Measurements from ENCODE around the gene SDK2.
"Not testable (repeated sequence)": the region's sequence is repeated elsewhere in the genome, so short reads cannot be mapped to it uniquely, and the experiment has no call there.

The SDK2 gene

DNA sequence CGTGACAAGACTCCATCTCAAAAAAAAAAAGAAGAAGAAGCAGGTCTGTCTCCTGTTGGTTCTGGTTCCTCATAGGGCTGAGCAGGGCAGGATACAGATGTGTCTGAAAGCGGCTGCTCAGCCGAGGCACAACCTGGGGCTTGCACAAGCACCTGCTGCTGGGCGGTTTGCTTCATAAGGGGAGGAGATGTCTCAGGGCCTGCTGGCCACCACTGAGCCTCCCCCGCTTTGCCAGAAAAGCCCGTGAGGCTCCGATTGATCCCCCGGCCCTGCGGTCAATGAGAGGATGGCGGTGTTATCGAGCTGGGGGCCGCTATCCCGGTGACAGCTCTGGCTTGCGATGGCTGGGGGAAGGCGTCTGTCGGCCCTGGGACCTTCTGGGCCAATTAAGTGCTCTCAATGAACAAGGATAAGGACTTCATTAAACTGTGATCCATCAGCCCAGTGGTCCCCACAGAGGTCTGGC is 162.0 kb downstream of the SDK2 start:
- no peak for DNase-seq (ENCODE audit: low spot score)

DNA sequence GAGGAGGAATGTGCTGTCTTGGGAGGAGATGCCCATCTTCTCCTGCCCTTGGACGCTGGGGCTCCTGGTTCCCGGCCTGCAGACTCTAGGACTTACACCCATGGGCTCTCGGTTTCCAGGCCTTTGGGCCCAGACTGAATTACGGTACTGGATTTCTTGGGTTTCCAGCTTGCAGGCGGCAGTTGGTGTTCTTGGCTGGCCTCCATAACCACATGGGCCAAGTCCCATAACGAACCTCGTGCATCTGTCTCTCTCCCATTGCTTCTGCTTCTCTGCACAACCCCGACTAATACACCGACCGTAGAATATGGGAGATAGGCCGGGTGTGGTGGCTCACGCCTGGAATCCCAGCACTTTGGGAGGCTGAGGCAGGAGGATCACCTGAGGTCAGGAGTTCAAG is 162.6 kb downstream of the SDK2 start:
- no peak for DNase-seq (ENCODE audit: low spot score)

DNA sequence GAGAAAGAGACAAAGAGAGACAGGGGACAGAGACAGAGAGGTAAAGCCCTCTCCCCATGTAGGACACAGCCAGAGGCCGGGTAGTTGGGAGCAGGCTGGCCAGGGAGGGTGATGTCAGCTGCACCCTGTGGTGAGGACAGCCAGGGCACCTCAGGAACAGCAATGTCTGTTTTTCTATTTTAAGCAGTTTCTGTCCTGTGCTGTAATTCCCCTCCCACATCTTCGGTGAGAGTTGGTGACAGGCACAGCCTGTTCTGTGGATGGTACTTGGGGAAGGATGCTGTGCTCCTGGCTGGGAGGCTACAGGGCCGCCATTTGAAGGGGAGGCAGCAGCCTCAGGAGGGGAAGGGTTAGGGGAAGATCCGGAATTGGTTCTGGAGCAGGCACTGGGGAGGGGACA is 163.5 kb downstream of the SDK2 start:
- DNase-seq (ENCODE audit: low spot score), result no peak

GRCh38 chr17:73478768-73479424 is 165.3 kb downstream of the SDK2 start:
- DNase-seq (ENCODE audit: low spot score), result no peak

DNA sequence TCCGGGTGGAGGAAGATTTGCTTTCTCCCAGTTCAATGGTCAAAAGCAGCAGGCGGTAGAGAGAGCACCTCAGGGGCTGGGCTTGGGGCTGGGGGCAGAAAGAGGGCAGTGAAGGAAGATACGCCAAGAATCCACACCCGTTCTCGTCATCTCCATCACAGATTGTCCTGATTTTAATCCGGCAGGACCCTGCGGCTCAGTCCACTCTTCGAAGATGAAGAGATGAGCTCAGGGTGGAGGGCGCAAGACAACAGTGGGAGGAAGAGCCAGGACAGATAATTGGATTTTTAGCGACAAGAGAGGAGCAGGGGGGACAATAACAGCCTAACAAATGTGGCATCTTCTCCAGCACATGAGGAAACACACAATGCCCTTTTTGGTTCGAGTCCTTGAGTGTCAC is 165.9 kb downstream of the SDK2 start:
- DNase-seq (ENCODE audit: low spot score), result no peak

GRCh38 chr17:73476890-73477350 is 167.3 kb downstream of the SDK2 start:
- DNase-seq (ENCODE audit: low spot score), result no peak

- DNase-seq (ENCODE audit: low spot score), result peak; percentile 32
Observed at GRCh38 chr17:73474370-73474988, 169.8 kb downstream of the SDK2 start.

DNA sequence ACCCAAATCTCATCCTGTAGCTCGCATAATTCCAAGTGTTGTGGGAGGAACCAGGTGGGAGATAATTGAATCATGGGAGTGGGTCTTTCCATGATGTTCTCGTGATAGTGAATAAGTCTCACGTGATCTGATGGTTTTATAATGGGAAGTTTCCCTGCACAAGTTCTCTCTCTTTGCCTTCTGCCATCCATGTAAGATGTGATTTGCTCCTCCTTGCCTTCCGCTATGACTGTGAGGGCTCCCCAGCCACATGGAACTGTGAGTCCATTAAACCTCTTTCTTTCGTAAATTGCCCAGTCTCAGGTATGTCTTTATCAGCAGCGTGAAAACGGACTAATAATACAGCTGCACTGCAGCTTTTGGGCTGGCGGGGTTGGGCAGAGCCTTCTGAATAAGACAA is 171.5 kb downstream of the SDK2 start:
- DNase-seq (ENCODE audit: low spot score), result not testable (repeated sequence)

DNA sequence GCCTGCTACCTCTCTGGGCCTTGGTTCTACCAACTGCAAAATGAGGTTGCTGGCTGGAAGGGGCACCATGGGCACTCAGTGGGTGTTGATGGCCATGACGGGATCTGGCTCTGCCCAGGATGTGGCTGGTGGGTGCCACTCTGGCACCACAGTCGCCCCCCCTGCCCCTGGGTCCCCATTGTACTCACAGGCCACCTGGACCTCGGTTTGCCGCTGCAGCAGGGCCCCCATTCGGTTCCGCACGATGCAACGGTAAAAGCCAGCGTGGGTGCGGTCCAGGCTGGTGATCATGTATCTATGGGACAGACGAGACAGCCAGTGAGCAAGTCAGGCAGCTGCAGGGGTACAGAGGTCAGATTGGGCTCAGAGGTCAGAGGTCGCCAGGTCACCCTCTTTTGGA is 172.3 kb downstream of the SDK2 start:
- no peak for DNase-seq (ENCODE audit: low spot score)

- DNase-seq (ENCODE audit: low spot score), result no peak
Observed at GRCh38 chr17:73470316-73470826, 173.9 kb downstream of the SDK2 start.

DNA sequence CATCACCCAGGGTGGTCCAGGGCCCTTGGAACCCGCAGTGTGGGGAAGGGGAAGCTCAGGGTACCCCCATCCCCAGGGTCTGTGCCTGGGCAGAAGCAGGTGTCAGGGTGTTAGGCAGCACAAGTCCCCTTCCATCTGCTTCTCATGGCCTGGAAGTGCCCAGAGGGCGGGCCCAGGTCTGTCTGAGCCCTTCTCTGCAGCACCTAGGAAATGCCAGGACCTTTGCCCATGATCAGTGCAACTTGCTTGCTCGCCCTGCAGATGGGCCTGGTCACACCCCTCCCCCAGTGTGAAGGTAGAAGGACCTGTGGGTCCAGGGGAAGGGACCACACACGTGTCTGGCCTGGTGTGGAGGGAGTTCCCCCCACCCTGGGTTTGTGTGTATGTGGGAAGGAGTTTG is 174.9 kb downstream of the SDK2 start:
- no peak for DNase-seq (ENCODE audit: low spot score)

DNA sequence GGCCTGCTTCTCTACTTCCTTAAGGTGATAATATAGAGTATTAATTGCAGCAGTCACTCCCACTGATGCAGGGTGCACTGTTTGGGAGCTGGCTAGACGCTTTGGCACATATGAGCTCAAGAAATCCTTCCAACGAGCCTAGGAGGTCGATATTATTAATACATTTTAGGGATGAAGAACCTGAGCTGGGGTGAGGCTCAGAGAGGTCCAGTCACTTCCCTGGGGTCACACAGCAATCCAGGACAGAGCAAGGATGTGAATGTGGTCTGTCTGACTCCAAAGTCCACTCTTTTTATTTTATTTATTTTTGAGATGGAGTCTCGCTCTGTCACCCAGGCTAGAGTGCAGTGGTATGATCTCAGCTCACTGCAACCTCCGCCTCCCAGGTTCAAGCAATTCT is 176.0 kb downstream of the SDK2 start:
- DNase-seq (ENCODE audit: low spot score), result no peak

DNA sequence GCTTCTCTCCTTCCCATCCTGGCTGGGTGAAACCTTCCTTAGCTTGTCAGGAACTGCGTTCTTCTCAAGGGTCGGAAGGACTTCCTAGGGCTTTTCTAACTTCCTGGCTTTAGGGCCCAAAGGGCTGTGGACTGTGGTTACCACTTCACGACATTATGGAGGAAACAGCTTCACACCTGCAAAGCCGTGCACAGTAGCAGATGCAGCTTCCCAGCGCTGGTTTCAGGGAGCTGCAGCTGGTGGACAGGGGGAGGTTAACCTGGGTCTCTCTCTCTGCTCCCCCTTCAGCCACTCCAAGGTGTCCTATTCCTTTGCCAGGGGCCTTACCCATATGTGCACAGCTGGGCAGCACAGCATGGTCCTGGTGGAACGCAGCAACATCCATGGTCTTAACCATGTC is 176.6 kb downstream of the SDK2 start:
- DNase-seq (ENCODE audit: low spot score), result no peak

- no peak for DNase-seq (ENCODE audit: low spot score)
Observed at GRCh38 chr17:73466704-73467433, 177.4 kb downstream of the SDK2 start.

- no peak for DNase-seq (ENCODE audit: low spot score)
Observed at GRCh38 chr17:73465953-73466230, 178.4 kb downstream of the SDK2 start.

GRCh38 chr17:73465130-73465952 is 178.9 kb downstream of the SDK2 start:
- no peak for DNase-seq (ENCODE audit: low spot score)

DNA sequence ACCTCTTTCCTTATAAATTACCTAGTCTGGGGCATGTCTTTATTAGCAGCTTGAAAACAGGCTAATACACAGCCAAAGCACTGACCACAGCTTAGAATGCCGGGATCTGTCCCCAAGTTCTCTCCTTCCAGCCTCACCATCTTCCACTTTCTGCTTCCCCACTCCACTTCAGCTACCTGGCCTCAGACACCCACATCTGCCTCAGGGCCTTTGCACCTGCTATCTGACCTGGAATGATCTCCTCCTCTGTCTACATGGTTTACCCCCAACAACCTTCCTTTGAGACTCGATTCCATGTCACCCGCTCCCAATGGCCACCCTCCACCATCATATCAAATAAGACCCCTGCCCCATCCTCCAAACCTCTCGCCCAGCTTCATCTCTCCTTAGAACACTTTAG is 179.8 kb downstream of the SDK2 start:
- DNase-seq (ENCODE audit: low spot score), result no peak

- no peak for DNase-seq (ENCODE audit: low spot score)
Observed at GRCh38 chr17:73463821-73464220, 180.4 kb downstream of the SDK2 start.

DNA sequence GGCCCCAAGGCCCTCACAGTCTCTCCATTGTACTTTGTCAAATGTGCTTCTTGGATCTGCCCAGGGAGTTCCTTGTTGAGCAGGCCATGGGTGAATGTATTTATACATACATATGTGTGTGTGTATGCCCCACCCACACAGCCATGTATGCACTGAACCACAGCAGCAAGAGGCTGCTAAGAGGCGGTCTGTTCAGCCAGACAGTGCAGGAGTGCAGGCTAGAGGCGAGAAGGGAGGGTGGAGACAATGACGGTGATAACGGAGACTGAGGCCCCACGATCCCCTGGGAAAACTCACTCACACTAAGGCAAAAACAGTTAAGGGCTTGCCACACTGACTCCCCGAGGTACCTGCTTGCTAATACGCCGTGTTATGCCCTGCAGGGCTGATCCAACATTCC is 181.4 kb downstream of the SDK2 start:
- no peak for DNase-seq (ENCODE audit: low spot score)

GRCh38 chr17:73459980-73460379 is 184.3 kb downstream of the SDK2 start:
- DNase-seq (ENCODE audit: low spot score), result no peak

DNA sequence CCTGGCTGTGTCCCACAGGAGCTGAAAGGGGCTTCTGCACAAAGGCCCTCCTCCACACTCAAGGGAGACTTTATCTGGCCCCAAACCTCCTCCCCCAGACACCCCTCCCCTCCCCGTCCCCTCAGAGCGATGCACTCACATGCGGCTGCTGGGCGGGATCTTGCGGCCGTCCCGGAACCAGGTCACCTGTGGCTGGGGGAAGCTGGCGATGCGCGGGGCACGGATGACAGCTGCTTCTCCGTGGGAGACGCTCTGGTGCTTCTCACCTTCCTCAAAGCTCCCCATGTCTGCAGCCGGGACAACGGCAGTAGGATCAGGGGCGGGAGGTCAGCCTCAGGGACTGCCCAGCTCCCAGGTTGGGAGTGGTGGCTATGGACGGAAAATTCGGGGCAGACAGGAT is 188.5 kb downstream of the SDK2 start:
- no peak for DNase-seq (ENCODE audit: low spot score)

DNA sequence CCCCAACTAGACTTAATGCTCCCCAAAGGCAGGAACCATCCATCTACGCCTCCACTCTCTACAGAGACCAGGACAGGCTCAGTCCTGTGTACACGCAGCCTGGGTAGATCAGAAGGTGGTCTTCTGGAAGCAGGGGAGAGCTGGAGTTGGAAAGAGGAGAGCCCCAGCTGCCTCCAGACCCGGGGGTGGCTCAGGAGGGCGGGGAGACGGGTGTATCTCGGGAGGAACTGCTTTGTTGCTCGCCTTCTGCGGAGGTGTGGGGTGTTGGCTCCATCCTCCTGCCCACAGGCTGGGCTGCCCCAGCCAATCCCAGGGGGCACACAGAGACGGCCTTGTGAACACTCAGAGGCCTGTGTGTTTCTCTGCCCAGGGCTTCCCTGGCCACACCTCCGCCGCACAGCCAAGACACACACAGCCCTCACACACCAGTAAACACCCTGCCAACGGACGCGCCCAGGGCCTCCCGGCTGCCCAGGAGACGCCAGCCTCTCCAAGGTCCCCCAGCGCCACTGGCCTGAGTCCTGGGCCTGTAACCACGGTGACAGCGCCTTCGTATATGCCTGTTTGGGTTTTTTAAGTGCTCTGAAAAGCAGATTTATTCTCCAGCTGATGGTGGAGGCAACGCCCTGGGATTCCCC is 189.1 kb downstream of the SDK2 start:
- DNase-seq (ENCODE audit: low spot score), result no peak

Data from hepatic stellate cell (primary cell).